GM18870 (cell line): ENCODE data around the gene SUGCT.
"Not testable (repeated sequence)": the region's sequence is repeated elsewhere in the genome, so short reads cannot be mapped to it uniquely, and the experiment has no call there.

Source experiments
- ATAC-seq: cut with Tn5 transposase; IDR thresholded peaks from one replicate; pipeline ENCODE4 v1.9.1; 2021; ENCODE audit warnings: moderate library complexity; ENCODE audit not compliant: unreplicated experiment

Gene SUGCT

DNA sequence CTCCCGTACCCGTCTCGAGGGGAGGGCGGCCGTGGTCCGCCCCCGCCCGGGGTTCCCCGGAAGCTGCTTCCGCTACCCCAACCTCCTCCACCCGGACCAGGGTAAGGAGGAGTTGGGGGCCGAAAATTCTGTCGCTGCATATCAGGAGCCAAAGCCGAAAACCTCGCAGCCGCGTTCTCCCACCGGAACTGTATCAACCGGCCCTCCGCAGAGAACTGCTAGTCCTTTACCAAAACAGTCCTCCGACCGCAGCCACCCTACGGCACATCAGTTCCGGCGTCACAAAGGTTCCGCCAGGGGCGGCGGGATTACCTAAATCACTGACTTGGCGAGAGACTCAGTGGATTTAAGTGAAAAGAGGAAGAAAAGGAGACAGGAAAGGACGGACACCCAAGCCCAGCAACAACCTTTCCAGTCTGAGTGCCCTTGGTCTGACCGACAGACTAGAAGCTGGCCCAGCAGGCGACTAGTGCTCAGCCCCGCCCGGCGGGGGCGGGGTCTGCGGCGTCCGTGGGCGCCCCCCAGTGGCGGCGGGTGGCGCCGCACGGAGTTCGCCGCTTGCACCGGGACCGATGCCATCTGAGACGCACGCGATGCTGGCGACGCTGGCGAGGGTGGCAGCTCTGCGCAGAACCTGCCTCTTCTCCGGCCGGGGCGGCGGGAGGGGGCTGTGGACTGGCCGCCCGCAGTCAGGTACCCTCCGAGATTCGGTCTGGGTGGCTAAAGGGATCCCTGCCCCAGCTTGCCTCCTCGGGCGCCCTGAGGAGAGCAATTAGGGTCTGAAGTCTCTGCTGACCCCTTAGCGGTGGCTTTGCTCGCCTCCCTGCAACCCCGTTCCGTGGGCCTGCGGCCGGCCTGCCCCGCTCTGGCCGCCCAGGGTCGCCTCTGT is at the start of gene SUGCT, which contains the start of gene MPLKIP:
Gene SUGCT (plus strand): TSS at position 578 of the 889 bp plus-strand sequence.
Gene MPLKIP (minus strand): TSS at position 195 of the 889 bp plus-strand sequence. CDS start 55 bp downstream, at position 140.
- ATAC-seq = peak; percentile 93

DNA sequence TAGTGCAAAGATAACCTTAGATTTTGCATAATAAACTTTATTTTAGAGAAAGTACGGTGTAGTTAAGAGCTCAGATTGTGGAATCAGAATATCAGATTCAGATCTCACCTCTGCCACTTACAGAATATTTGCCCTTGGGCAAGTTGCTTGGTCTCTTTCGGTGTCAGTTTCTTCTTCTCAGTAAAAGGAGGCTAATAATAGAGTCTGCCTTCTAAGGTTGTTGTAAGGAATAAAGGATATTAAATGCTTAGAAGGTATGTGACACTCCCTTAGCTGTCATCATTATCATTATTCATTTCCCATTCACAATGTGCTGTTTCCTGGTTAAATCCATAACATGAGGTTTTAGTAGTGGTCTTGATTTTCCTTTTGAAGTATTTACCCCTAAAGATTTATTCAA is 42.6 kb upstream of the SUGCT start:
- no peak for ATAC-seq

DNA sequence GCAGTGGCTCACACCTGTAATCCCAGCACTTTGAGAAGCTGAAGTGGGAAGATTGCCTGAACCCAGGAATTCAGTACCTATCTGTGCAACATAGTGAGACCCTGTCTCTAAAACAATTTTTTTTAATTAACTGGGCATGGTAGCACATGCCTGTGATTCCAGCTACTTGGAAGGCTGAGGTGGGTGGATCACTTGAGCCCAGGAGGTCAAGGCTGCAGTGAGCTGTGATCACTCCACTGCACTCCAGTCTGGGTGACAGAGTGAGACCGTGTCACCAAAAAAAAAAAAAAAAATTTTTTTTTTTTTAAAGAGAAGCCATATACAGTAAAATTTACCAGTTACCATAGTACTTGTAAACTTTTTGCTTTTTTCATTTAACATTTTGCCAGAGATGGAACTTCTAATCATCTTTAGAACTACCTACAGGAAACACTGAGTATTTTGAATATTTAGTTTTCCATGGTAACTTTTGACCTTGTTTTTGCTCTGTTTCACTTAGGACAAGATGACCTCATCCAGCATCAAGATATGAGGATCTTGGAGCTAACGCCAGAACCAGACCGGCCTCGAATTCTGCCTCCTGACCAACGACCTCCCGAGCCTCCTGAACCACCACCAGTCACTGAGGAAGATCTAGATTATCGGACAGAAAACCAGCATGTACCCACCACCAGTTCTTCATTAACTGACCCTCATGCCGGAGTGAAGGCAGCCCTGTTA is 41.0 kb upstream of the SUGCT start:
- no peak for ATAC-seq

DNA sequence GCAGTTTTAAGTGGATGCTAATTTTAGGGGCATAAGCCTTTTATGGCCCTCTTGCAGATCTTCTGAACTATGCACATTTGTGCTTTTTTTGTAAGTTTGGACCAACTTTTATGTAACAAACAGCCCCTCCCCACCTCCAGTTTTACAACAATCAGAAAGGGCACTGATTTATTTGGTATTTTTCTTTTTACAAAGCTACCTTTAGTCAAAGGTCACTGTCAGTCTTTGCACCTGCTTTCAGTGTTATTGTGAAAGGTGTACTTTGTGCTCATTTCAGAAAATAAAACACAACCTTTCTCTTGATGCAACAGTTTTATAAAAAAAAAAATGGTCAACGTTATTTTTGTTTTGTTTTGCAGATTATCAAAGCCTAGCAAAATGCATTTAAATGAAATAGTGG is 39.6 kb upstream of the SUGCT start:
- ATAC-seq = no peak

DNA sequence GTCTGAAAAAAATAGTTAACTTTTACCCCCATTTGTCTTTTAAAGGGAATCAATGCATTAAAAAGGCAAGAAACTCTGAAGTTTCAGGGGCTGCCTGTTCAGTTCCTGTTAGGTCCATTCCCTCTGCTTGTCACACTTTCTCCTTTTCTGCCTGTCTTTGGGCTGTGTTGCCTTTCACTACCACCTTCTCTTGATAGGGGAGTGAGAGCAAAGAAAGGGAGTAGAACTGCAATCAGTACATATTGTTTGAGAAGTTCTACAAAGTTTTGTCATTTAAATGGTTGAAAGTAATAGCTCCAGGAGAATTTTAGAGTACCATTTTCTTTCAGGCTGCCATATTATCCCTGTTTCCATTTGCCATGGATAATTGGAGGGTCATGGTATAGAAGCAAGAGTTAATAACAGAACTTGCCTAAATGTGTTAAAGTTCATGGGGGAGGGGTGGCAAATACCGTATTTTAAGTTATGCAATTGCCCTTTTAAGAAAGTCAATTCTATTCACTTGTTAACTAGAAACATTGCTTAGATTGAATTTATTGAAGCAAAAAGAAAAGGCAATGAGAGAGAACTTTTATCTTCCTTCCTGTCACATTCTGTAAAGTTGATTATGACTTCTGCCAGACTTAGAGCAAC is 39.0 kb upstream of the SUGCT start:
- ATAC-seq = no peak

DNA sequence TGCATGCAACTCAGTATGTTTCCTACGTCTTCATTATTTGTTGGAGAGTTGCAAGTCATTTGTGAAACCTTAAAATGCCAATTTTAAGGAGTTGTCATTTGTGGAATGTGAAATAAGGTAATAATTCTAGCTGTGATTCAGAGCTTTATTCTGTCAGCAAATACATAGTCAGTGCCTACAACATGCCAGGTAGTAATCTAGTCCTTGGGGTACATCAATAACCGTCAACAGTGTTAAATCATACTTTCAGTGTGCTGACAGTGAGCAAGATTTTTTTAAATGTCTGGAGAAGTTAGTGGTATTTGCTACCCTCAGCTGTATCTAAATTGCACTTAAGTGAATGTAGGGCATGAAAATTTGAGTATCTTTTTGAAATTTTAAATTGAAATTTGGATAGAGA is 37.1 kb upstream of the SUGCT start:
- ATAC-seq = no peak

DNA sequence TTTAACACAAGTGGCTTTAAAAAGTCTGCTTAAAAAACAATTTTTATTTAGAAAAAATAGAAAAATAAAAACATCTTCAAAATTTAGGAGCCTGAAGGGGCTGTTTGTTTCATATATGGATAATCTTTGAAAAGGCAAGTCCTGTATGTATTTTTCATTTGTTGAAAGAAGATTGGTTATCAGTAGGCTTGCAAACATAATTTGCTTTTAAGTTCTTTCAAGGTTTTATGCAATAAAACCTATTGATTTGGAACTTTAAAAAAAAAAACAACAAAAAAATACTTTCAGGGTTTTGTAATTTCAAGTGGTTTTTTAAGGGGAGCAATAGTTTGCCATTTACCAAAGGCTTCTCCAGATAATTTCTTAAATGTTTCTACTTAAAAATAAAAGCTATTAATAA is 36.0 kb upstream of the SUGCT start:
- ATAC-seq = no peak

DNA sequence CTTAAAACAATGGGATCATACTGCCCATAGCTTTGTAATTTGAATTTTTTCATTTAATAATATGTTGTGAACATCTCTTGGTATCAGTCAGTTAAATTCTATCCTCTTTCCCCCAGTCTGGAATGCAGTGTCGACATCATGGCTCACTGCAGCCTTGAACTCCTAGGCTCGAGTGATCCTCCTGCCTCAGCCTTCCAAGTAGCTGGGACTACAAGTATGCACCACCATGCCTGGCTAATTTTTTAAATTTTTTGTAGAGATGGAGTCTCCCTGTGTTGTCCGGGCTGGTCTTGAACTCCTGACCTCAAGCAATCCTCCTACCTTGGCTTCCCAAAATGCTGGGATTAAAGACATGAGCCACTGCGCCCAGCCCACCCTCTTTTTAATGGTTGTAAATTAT is 35.0 kb upstream of the SUGCT start:
- ATAC-seq = no peak

DNA sequence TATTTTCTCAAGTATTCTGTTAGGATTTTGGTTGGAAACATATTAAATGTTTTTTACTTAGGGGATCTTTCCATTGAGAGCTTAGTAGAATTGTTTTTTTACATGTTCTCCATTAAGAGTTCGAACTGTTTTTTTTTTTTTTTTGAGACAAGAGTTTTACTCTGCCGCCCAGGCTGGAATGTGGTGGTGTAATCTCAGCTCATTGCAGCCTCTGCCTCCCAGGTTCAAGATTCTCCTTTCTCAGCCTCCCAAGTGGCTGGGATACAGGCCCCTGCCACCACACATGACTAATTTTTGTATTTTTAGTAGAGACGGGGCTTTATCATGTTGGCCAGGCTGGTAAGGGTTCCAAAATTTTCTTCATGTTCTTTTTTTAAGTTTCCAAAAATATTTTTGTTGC is 33.6 kb upstream of the SUGCT start:
- ATAC-seq = no peak

DNA sequence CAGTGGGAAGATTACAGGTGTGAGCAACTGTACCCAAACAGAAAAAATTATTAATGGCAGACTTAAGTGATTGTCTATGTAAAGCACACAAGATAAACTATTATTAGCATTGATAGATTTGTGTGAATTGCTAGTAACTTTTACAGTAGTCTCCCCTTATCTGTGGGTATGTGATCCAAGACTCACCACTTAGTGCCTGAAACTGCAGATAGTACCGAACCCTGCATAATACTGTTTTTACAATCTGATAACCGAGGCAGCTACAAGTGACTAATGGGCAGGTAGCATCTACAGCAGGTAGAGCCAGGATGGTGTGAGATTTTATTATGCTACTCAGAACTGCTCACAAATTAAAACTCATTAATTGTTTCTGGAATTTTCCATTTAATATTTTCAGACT is 31.9 kb upstream of the SUGCT start:
- no peak for ATAC-seq

DNA sequence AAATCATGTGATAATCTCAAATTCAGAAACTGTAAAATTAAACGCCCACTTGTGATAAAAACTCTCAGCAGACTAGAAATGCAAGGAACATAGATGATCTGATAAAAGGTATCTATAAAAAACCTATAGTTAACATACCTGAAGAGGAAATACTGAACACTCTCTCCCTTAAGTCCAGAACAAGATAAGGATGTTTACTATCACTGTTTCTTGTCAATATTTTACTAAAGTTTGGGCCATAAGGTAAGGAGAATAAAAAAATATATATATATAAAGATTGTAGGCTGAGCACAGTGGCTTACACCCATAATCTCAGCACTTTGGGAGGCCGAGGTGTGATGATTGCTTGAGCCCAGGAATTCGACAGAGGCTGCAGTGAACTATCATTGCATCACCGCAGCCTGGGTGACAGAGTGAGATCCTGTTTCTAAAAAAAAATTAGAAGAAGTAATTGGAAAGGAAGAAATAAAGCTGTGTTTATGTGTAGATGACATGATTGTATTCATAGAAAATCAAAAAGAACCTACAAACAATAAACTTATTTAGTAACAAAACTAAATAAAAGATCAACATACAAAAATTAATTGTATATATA is 28.8 kb upstream of the SUGCT start:
- ATAC-seq = no peak

DNA sequence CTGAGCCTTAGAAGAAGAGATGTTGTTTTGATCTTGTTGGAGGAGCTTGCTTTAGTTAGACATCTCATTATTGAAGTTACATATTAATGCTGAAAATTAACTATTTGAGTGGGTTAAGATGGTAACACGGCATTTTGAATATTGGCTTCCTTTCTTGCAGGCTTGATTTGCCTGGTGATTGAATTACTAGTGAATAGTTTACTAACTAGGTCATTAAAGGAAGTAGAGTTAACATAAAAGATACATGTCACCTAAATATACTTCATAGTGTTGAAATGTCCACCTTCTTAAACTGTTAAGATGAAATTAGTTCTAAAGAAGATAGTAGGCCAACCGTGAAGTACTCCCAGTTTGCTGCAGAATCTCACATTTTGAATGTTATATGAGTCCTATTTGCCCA is 18.9 kb upstream of the SUGCT start:
- ATAC-seq = no peak

DNA sequence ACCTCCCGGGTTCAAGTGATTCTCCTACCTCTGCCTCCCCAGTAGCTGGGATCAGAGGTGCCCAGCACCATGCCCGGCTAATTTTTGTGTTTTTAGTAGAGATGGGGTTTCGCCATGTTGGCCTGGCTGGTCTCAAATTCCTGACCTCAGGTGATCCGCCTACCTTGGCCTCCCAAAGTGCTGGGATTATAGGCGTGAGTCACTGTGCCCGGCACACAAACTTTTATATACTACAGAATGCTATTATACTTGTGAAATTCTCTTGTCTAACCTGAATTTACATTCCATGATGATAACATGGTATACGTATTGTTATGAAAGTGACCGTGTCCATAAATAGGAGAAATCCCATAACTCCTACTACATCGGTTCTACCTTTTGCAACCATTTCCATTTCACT is 17.6 kb upstream of the SUGCT start:
- not testable (repeated sequence) for ATAC-seq

DNA sequence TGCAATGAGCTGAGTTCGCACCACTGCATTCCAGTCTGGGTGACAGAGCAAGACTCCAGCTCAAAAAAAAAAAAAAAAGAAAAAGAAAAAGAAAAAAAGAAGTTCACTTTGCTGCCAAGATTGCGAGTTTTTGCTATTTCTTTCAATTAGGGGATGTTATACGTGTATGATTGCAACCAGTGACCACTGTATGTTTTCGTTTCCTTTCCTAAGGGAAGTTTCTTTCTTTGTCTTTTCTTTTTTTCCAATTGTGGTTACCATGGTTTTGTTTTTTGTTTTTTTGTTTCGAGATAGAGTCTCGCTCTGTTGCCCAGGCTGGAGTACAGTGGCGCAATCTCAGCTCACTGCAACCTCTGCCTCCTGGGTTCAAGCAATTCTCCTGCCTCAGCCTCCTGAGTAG is 16.6 kb upstream of the SUGCT start:
- not testable (repeated sequence) for ATAC-seq

DNA sequence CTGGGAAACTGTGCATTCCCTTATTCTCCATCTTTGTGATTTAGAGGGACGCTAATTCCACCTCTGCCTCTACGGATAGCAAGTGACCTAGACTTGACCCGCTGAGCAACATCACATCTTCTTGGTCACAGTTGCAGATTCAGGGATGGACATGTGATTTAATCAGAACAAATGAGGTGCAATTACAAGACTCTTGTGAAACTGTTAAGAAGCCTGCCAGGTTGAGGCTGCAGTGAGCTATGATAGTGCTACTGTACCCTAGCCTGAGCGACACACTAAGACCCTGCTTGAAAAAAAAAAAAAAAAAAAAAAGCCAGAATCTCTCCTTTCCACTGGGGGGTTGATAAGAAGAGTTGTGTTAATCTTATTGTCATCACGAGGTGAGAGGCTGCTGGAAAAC is 14.8 kb upstream of the SUGCT start:
- no peak for ATAC-seq

DNA sequence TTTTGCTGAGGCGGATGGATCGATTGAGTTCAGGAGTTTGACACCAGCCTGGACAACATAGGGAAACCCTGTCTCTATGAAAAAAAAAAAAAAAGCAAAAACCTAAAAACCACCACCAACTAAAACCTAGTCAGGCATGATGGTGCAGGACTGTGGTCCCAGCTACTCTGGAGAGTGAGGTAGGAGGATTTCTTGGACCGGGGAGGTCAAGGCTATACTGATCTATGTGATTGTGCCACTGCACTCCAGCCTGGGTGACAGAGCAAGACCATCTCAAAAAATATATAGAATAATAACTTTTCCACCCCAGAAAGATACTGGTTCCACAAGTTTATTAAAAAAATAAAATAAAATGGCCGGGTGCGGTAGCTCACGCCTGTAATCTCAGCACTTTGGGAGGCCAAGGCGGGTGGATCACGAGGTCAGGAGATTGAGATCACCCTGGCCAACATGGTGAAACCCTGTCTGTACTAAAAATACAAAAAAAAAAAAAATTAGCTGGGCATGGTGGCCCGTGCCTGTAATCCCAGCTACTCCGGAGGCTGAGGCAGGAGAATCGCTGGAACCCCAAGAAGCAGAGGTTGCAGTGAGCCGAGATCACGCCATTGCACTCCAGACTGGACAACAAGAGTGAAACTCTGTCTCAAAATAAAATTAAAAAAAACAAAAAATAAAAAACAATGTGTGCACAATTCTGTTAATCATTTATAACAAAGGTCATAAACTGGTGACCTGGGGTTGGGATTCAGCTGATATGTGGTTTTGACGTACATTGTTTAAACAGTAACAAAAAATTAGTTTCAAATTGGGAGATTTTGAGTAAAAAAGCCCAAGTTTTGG is 12.5 kb upstream of the SUGCT start:
- not testable (repeated sequence) for ATAC-seq

DNA sequence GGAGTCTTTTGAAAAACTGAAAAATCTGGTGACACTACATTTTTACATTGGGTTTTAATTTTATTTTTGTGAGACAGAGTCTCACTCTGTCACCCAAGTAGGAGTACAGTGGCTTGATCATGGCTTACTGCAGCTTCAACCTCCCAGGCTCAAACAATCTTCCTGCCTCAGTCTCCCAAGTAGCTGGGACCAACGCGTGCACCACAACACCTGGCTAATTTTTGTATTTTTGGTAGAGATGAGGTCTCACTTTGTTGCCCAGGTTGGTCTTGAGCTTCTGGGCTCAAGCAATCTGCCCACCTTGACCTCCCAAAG is 11.9 kb upstream of the SUGCT start:
- ATAC-seq = no peak

DNA sequence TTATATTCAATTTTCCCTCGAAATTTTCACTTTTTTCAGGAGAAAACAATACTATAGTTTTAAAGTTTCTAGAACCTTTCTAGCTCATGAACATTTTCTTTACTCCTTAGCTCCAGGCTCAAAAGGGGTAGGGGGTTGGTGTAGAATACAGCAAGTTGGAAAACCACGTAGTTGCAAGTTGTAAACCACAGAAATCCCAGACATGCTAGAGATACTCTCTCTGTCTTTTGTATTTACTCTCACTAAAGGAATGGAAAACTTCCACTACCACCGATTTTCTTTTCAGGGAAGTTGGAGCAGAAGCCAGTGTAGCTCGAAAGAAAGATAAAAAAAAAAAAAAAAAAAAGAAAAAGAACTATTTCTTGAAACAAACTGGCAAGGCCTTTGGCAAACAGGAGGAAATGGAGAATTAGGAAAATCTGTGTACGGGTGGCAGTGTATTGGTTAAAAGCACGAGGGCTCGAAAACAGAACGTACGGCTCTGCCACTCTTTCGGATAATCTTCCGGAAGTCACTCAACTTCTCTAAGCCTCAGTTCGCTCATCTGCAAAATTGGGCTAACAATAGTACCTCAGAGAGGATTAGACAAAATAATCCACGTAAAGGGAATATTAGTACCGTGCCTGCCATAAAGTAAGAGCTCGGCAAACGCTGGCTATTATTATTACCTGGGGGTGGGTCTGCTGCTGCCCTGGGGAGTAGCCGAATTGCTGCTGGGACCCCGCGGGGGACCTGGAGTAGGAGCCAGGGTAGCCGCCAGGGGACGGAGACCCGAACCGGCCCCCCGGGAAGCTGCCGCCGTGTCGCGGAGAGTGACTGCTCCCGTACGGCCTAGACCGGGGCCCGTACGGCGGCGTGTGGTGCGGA is 1.0 kb upstream of the SUGCT start:
- ATAC-seq = no peak

DNA sequence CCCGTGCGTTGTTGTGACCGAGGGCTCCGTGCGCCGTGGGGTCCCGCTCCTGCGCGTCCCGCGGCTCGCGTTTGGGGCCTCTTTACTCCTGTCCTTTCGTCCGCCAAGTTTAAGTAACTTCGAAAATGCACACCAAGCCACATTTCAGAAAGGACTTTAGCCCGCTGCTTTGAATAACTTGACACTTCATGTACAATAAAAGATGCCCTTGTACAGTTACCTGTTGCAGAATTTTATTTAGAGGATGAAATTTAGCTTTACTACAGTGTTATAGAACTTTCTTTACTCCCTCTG is 459 bp downstream of the SUGCT start:
- ATAC-seq = no peak

DNA sequence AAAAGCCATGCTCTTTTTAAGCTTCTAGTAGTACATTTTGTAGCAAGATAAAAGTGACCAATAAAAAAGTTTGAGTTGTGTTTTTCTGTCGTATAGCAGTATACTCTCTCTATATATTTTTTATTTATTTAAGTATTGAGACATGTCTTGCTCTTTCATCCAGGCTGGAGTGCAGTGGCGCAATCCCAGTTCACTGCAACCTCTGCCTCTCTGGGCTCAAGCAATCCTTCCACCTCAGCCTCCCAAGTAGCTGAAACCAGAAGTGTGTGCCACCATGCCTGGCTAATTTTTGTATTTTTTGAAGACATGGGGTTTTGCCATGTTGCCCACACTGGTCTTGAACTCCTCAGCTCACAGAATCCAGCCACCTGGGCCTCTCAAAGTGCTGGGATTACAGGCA is 2.8 kb downstream of the SUGCT start:
- no peak for ATAC-seq
